Lung (tissue), 12 donors: ENCODE results near the gene MARK3. TPM values are rescaled to one million over a fixed set of nuclear protein-coding genes. Genes with fewer than 3 reads are reported as not detected.

Experiments
- ATAC-seq: fragments of 200-7000 bp; cut with Tn5 transposase; one replicate; pipeline ENCODE4 v1.9.1; 2020; ENCODE audit warnings: moderate number of reproducible peaks; ENCODE audit not compliant: insufficient read depth, low FRiP score
- DNase-seq, 3 donors: peaks; one replicate each; pipeline ENCODE4 v3.0.0-alpha.2; 2013 to 2017
- H3K27ac ChIP-seq, 2 donors: one replicate each; pipeline ENCODE4 v1.5.1; 2013; ENCODE audit warnings: mild to moderate bottlenecking in 2 of 2, moderate library complexity in 2 of 2, control low read depth in 1 of 2, inconsistent platforms in 1 of 2, low read depth in 1 of 2, low read length in 1 of 2
- H3K27me3 ChIP-seq, 3 donors: one replicate each; pipeline ENCODE4 v1.5.1; 2013; ENCODE audit warnings: low read length in 2 of 3; ENCODE audit not compliant: control insufficient read depth in 3 of 3, insufficient read depth in 3 of 3
- H3K36me3 ChIP-seq, 4 donors: one replicate each; pipeline ENCODE4 v1.5.1; 2013; ENCODE audit warnings: low read length in 4 of 4, mild to moderate bottlenecking in 1 of 4, moderate library complexity in 1 of 4; ENCODE audit not compliant: control insufficient read depth in 4 of 4, insufficient read depth in 4 of 4
- H3K4me1 ChIP-seq, 5 donors: one replicate each; pipeline ENCODE4 v1.5.1; 2013; ENCODE audit warnings: low read length in 5 of 5, mild to moderate bottlenecking in 2 of 5, moderate library complexity in 1 of 5; ENCODE audit not compliant: control insufficient read depth in 5 of 5, insufficient read depth in 5 of 5
- H3K4me3 ChIP-seq: one replicate; pipeline ENCODE4 v1.5.1; 2013; ENCODE audit warnings: mild to moderate bottlenecking, control low read depth, moderate library complexity
- H3K9ac ChIP-seq, 2 donors: one replicate each; pipeline ENCODE4 v1.5.1; 2013; ENCODE audit warnings: low read length in 2 of 2, control low read depth in 1 of 2; ENCODE audit not compliant: insufficient read depth in 1 of 2
- H3K9me3 ChIP-seq, 4 donors: one replicate each; pipeline ENCODE4 v1.5.1; 2013; ENCODE audit warnings: low read length in 3 of 4, mild to moderate bottlenecking in 1 of 4, moderate library complexity in 1 of 4; ENCODE audit not compliant: control insufficient read depth in 4 of 4, insufficient read depth in 3 of 4
- WGBS, 2 donors: extraction: QIAGEN DNeasy Blood & Tissue Kit; methylation state at CpG; one replicate each; pipeline ENCODE4 v1.1.7; 2013; 5-methylcytosine and 5-hydroxymethylcytosine counted together
- polyA plus RNA-seq, 2 donors: library from polyadenylated mRNA; stranded (reverse); fragments of 200-250 nt; gene quantifications; one replicate each; pipeline ENCODE4 v1.2.1, GENCODE V29; 2013
- total RNA-seq, 2 donors: library from RNA; depleted of rRNA in 1 of 2; stranded (reverse); fragments of >200 nt in 1 of 2; gene quantifications; one replicate each; pipeline ENCODE4 v1.2.1, GENCODE V29; 2014 to 2021
- TF ChIP-seq, protein P1 (sequence below): IDR thresholded peaks from 2 replicates; pipeline ENCODE4 v1.5.1; 2012; ENCODE audit warnings: mild to moderate bottlenecking; ENCODE audit errors: control extremely low read depth, extremely low read depth
- donor health status: control.
- donor health status: control.
- donor health status: Bipolar disorder and iron deficiency.
- donor health status: healthy.
- donor health status: DM: yes; HTN: yes; CAD: no.

MARK3 gene
- total and polyA plus RNA-seq, 4 donors = 56.2 to 177 (median 101) TPM

DNA sequence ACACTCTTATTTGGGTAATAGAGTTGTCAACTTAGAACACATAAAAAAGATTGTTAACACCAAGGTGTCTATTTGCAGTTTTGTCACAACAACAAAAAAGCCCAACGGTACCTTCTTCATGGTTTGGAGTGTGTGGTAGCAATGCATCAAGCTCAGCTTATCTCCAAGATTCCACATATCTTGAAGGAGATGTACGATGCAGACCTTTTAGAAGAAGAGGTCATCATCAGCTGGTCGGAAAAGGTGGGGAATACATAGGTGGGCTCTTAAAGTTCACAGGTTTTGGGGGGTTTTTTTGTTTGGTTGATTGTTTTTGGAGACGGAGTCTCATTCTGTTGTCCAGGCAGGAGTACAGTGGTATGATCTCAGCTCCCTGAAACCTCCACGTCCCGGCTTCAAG lies 45.7 kb upstream of the MARK3 start:
- Histone ChIP-seq H3K9me3 (no peaks in the 10 kb centered on the region), H3K9ac (no peak overlapping the region), H3K4me1 (peaks cover 0 to 11% (median 6%) of the 10 kb centered on the region in 5 donors), H3K36me3 (peaks cover 55 to 77% (median 74%) of the 10 kb centered on the region in 4 donors), H3K4me3 (no peak overlapping the region), H3K27ac (no peak overlapping the region), H3K27me3 (no peaks in the 10 kb centered on the region)
- WGBS, 2 donors = 96 to 98% methylated on average over 6 of the region's 6 CpGs
- ATAC-seq = no peak
- no peak for DNase-seq
- TF ChIP-seq, protein P1, sequence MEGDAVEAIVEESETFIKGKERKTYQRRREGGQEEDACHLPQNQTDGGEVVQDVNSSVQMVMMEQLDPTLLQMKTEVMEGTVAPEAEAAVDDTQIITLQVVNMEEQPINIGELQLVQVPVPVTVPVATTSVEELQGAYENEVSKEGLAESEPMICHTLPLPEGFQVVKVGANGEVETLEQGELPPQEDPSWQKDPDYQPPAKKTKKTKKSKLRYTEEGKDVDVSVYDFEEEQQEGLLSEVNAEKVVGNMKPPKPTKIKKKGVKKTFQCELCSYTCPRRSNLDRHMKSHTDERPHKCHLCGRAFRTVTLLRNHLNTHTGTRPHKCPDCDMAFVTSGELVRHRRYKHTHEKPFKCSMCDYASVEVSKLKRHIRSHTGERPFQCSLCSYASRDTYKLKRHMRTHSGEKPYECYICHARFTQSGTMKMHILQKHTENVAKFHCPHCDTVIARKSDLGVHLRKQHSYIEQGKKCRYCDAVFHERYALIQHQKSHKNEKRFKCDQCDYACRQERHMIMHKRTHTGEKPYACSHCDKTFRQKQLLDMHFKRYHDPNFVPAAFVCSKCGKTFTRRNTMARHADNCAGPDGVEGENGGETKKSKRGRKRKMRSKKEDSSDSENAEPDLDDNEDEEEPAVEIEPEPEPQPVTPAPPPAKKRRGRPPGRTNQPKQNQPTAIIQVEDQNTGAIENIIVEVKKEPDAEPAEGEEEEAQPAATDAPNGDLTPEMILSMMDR = no peak

DNA sequence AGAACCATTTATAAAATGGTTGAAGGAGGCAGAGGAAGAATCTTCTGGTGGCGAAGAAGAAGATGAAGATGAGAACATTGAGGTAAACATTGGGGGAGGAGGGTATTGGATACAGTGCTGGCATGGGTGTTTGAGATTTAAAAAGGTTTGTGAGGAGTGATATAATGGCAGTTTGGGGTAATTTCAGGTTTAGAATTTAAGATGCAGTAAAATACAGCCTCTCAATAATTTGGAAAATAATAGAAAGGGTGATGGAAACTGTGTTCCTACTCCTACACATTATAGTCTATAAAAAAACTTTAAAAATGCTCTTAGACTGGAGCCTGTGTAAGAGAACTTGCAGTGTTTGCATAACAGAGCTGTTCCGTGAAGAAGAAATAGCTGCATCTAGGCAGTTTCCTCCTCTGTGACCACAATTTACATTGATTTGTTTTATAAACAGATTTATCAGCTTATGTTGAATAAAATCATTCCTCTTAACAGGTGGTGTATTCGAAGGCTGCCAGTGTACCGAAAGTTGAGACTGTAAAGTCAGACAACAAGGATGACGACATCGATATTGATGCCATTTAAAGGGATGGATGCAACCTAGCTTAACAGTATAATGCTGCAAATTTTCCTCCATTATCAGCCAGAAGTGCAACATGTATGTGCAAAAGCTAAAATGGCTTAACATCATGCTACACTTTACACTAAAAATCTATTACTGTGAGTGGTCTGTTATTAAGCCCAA lies 44.6 kb upstream of the MARK3 start:
- Histone ChIP-seq H3K9me3 (no peaks in the 10 kb centered on the region), H3K4me1 (peaks cover 0 to 6% (median 4%) of the 10 kb centered on the region in 5 donors), H3K27ac (no peak overlapping the region), H3K9ac (no peak overlapping the region), H3K36me3 (peaks cover 51 to 75% (median 70%) of the 10 kb centered on the region in 4 donors), H3K4me3 (no peak overlapping the region), H3K27me3 (no peaks in the 10 kb centered on the region)
- ATAC-seq (no peak), DNase-seq (no peak)
- WGBS, 2 donors = 87 to 89% methylated on average over 6 of the region's 6 CpGs
- TF ChIP-seq, protein P1 = no peak

DNA sequence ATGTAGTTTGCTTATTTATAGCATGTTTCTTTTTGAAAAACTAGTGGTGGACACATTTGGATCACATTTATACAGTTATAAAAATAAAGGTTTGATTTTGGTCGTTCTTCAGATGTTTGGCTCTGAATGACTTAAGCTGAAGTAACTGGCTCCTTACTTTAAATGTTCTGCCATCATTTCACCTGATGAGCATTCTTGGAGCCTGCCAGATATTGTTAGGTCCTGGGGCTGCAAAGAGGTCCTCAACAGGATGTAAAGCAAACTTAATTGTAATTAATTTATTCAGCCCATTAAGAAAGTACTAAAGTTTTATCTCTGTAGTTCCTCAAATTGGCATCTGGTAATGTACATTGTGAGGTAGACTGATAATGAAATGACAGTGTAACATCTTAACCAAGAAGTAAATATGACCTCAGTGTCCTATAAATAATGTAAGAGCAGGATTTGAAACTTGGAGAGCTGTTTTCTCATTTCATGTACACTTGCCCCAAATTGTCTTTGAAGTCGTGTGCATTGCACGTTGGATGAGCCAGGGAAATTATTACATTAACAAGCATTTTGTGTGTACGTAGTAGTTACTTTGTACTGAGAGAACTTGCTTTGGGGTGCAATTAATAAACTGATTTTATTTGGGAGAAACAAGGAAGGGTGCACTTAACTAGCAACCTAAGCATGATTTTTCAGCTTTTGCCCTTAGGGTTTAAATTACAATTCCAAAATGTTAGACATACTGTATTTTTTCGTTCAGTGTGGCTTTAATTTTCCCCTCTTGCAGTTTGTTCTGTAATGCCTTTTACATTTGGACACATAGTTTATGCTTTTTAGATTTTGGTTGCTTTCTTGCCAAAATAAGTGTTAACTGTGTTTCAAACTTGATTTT lies 43.7 kb upstream of the MARK3 start:
- no peak overlapping the region for H3K9ac ChIP-seq
- H3K27ac ChIP-seq = no peak overlapping the region
- H3K4me3 ChIP-seq = no peak overlapping the region
- DNase-seq (no peak), ATAC-seq (no peak)
- peaks cover 45 to 68% (median 63%) of the 10 kb centered on the region in 4 donors for H3K36me3 ChIP-seq
- TF ChIP-seq, protein P1 = no peak
- H3K9me3 ChIP-seq = no peaks in the 10 kb centered on the region
- 82 to 87% methylated on average over 5 of the region's 5 CpGs for WGBS, 2 donors
- H3K27me3 ChIP-seq = no peaks in the 10 kb centered on the region
- H3K4me1 ChIP-seq = peaks cover 0 to 2% (median 0%) of the 10 kb centered on the region in 5 donors
